H1 (cell line): ENCODE data around the gene TRIP13. TPM values are rescaled to one million over a fixed set of nuclear protein-coding genes. Genes with fewer than 3 reads are reported as not detected.

Source experiments
- CTCF ChIA-PET: fragments of 300-600 bp; sonication (Branson Sonifier 250); formaldehyde crosslinking; loops from one replicate; lab custom pipeline; 2021; ENCODE audit not compliant: partially characterized antibody; lab: Charles Lee
- POLR2A ChIA-PET: fragments of 300-600 bp; sonication (Branson Sonifier 250); formaldehyde crosslinking; loops from one replicate; lab custom pipeline; 2021; ENCODE audit warnings: inconsistent platforms; ENCODE audit not compliant: partially characterized antibody; lab: Charles Lee
- DNase-seq, 2 experiments: peaks; one replicate each; pipeline versions ENCODE4 v3.0.0 to v3.0.0-alpha.2; 2010 to 2022; ENCODE audit warnings: low spot score in 2 of 2, low read depth in 1 of 2, mixed read lengths in 1 of 2
- FAIRE-seq: peaks from 2 replicates; lab custom pipeline; 2011; peaks lifted over from hg19 to GRCh38; lab: Jason Lieb, UNC
- H2AFZ ChIP-seq: 2 replicates; pipeline ENCODE4 v1.8.1; 2012; ENCODE audit warnings: low read length, inconsistent platforms
- H2AK5ac ChIP-seq: 2 replicates; pipeline ENCODE4 v1.6.1; 2013; ENCODE audit warnings: low read depth, low read length
- H2BK120ac ChIP-seq: replicated peaks from 2 replicates; pipeline ENCODE3; 2013; ENCODE audit warnings: low read depth, low read length, inconsistent platforms
- H2BK12ac ChIP-seq: 2 replicates; pipeline ENCODE4 v1.6.1; 2013; ENCODE audit warnings: low read depth, low read length
- H2BK15ac ChIP-seq: 2 replicates; pipeline ENCODE4 v1.6.1; 2013; ENCODE audit warnings: low read length
- H2BK20ac ChIP-seq: 2 replicates; pipeline ENCODE4 v1.6.1; 2013; ENCODE audit warnings: low read length
- H2BK5ac ChIP-seq: 2 replicates; pipeline ENCODE4 v1.6.1; 2013; ENCODE audit warnings: low read depth, low read length
- H3K14ac ChIP-seq: 2 replicates; pipeline ENCODE4 v1.6.1; 2013; ENCODE audit warnings: inconsistent platforms; ENCODE audit not compliant: insufficient read length
- H3K18ac ChIP-seq: 2 replicates; pipeline ENCODE4 v1.6.1; 2013; ENCODE audit warnings: low read length; ENCODE audit errors: extremely low read depth
- H3K23ac ChIP-seq: 2 replicates; pipeline ENCODE4 v1.6.1; 2013; ENCODE audit warnings: inconsistent platforms; ENCODE audit not compliant: insufficient read length
- H3K23me2 ChIP-seq: 2 replicates; pipeline ENCODE4 v1.6.1; 2013; ENCODE audit warnings: low read depth, low read length
- H3K27ac ChIP-seq: 2 replicates; pipeline ENCODE4 v1.6.1; 2011; ENCODE audit warnings: low read depth, low read length, inconsistent platforms
- H3K27me3 ChIP-seq, 4 experiments: replicated peaks in 1 of 4; 1 replicate in 1 of 4; 2 replicates in 3 of 4; pipeline versions ENCODE4 v1.6.1 to v1.8.1; 2011 to 2013; ENCODE audit warnings: low read length in 3 of 4, mild to moderate bottlenecking in 3 of 4, inconsistent platforms in 2 of 4, mixed read lengths in 2 of 4, moderate library complexity in 1 of 4; ENCODE audit not compliant: control insufficient read depth in 3 of 4, insufficient read depth in 3 of 4; ENCODE audit errors: extremely low read depth in 1 of 4
- H3K36me3 ChIP-seq, 4 experiments: 2 replicates each; pipeline versions ENCODE4 v1.6.1 to v1.8.1; 2011 to 2013; ENCODE audit warnings: mild to moderate bottlenecking in 4 of 4, low read length in 3 of 4, moderate library complexity in 2 of 4, control low read depth in 1 of 4, inconsistent platforms in 1 of 4; ENCODE audit not compliant: insufficient read depth in 4 of 4, control insufficient read depth in 2 of 4
- H3K4ac ChIP-seq: replicated peaks from 2 replicates; pipeline ENCODE3; 2013; ENCODE audit warnings: low read length, low read depth, mixed read lengths, inconsistent platforms; ENCODE audit not compliant: insufficient read length
- H3K4me1 ChIP-seq, 4 experiments: replicated peaks in 1 of 4; 1 replicate in 1 of 4; 2 replicates in 3 of 4; pipeline versions ENCODE4 v1.6.1 to v1.8.1; 2011 to 2013; ENCODE audit warnings: low read length in 3 of 4, inconsistent platforms in 2 of 4, mixed read lengths in 1 of 4; ENCODE audit not compliant: insufficient read depth in 4 of 4, control insufficient read depth in 3 of 4
- H3K4me2 ChIP-seq, 2 experiments: 2 replicates each; pipeline versions ENCODE4 v1.6.1 to v1.8.1; 2011 to 2013; ENCODE audit warnings: low read depth in 2 of 2, low read length in 2 of 2, control low read depth in 1 of 2, inconsistent platforms in 1 of 2, mild to moderate bottlenecking in 1 of 2; ENCODE audit not compliant: insufficient read depth in 1 of 2
- H3K4me3 ChIP-seq, 4 experiments: fragments of 200-600, 300-600 bp in 1 of 4; sonication (generic), shearing (Covaris generic), sonication (Bioruptor Twin) in 1 of 4; 2 replicates each; pipeline versions ENCODE4 v1.5.1 to v1.8.1; 2011 to 2016; ENCODE audit warnings: low read length in 4 of 4, low read depth in 3 of 4, control low read depth in 2 of 4, inconsistent platforms in 2 of 4, mild to moderate bottlenecking in 2 of 4, mixed read lengths in 1 of 4, moderate library complexity in 1 of 4; ENCODE audit not compliant: insufficient read depth in 2 of 4; ENCODE audit errors: extremely low read depth in 1 of 4
- H3K56ac ChIP-seq: replicated peaks from 2 replicates; pipeline ENCODE3; 2013; ENCODE audit warnings: low read depth, mild to moderate bottlenecking, mixed read lengths, low read length, inconsistent platforms; ENCODE audit not compliant: insufficient read length
- H3K79me1 ChIP-seq: 2 replicates; pipeline ENCODE4 v1.6.1; 2013; ENCODE audit warnings: low read depth, low read length, control low read depth
- H3K79me2 ChIP-seq, 2 experiments: 2 replicates each; pipeline versions ENCODE4 v1.6.1 to v1.8.1; 2012 to 2013; ENCODE audit warnings: low read length in 2 of 2, mild to moderate bottlenecking in 2 of 2, inconsistent platforms in 1 of 2; ENCODE audit not compliant: insufficient read depth in 2 of 2, control insufficient read depth in 1 of 2
- H3K9ac ChIP-seq, 4 experiments: replicated peaks in 1 of 4; 1 replicate in 1 of 4; 2 replicates in 3 of 4; pipeline versions ENCODE4 v1.6.1 to v1.8.1; 2011 to 2013; ENCODE audit warnings: low read depth in 3 of 4, low read length in 3 of 4, control low read depth in 2 of 4, mild to moderate bottlenecking in 2 of 4, moderate library complexity in 2 of 4, inconsistent platforms in 1 of 4; ENCODE audit errors: extremely low read depth in 1 of 4
- H3K9me3 ChIP-seq, 2 experiments: 2 replicates each; pipeline versions ENCODE4 v1.6.1 to v1.8.1; 2012 to 2013; ENCODE audit warnings: mild to moderate bottlenecking in 2 of 2, moderate library complexity in 2 of 2, control low read depth in 1 of 2, inconsistent platforms in 1 of 2, low read depth in 1 of 2, low read length in 1 of 2, mixed read lengths in 1 of 2; ENCODE audit not compliant: insufficient read depth in 2 of 2
- H4K20me1 ChIP-seq, 2 experiments: replicated peaks in 1 of 2; 2 replicates each; pipeline versions ENCODE3 to v1.8.1; 2011 to 2013; ENCODE audit warnings: inconsistent platforms in 2 of 2, low read length in 2 of 2, mild to moderate bottlenecking in 1 of 2; ENCODE audit not compliant: insufficient read depth in 2 of 2, control insufficient read depth in 1 of 2
- H4K5ac ChIP-seq: 2 replicates; pipeline ENCODE4 v1.6.1; 2013; ENCODE audit warnings: low read length, low read depth, mixed read lengths, inconsistent platforms; ENCODE audit not compliant: insufficient read length
- H4K8ac ChIP-seq: 2 replicates; pipeline ENCODE4 v1.8.0; 2013; ENCODE audit warnings: mild to moderate bottlenecking, moderate library complexity, low read length, inconsistent platforms; ENCODE audit not compliant: insufficient read depth; ENCODE audit errors: extremely low read depth
- H4K91ac ChIP-seq: replicated peaks from 2 replicates; pipeline ENCODE3; 2013; ENCODE audit warnings: low read length, mixed read lengths, inconsistent platforms; ENCODE audit not compliant: insufficient read length
- FOSL1 ChIP-seq: IDR thresholded peaks from 2 replicates; pipeline ENCODE4 v1.6.1; 2011; ENCODE audit warnings: mild to moderate bottlenecking, low read depth, low read length, moderate library complexity; ENCODE audit not compliant: insufficient read depth
- GABPA ChIP-seq: IDR thresholded peaks from 2 replicates; pipeline ENCODE4 v1.6.1; 2011; ENCODE audit warnings: mild to moderate bottlenecking, low read length, moderate library complexity, borderline replicate concordance; ENCODE audit not compliant: insufficient read depth
- HDAC2 ChIP-seq, 2 experiments: fragments of 300-600 bp in 1 of 2; sonication (generic) in 1 of 2; IDR thresholded peaks; 2 replicates each; pipeline ENCODE4 v1.6.1; 2011 to 2012; ENCODE audit warnings: low read depth in 2 of 2, low read length in 2 of 2, mild to moderate bottlenecking in 2 of 2, moderate library complexity in 2 of 2, borderline replicate concordance in 1 of 2, inconsistent platforms in 1 of 2
- POLR2A ChIP-seq, 2 experiments: IDR thresholded peaks; 1 replicate in 1 of 2; 2 replicates in 1 of 2; pipeline ENCODE4 v1.6.1; 2011; ENCODE audit warnings: low read depth in 2 of 2, low read length in 2 of 2, mild to moderate bottlenecking in 2 of 2; ENCODE audit errors: control extremely low read depth in 1 of 2
- WGBS, 2 experiments: shearing (Covaris generic) in 1 of 2; methylation state at CpG; one replicate each; pipeline versions ENCODE4 v1.1.6 to v1.1.7; 2013 to 2015; ENCODE audit warnings: low lambda C conversion rate in 2 of 2, mixed read lengths in 2 of 2, inconsistent platforms in 1 of 2, low coverage in 1 of 2, missing lambda C conversion rate in 1 of 2; ENCODE audit not compliant: insufficient replicate concordance in 2 of 2, insufficient coverage in 1 of 2, insufficient read length in 1 of 2; ENCODE audit errors: extremely low coverage in 1 of 2, missing lambda C conversion rate in 1 of 2; 5-methylcytosine and 5-hydroxymethylcytosine counted together
- polyA plus RNA-seq, 7 experiments: library from polyadenylated mRNA; depleted of rRNA in 3 of 7; stranded (reverse) in 5 of 7; unstranded in 2 of 7; fragments of >200 nt in 5 of 7; fragments of 200-250 nt in 2 of 7; gene quantifications; 1 replicate in 5 of 7; 2 replicates in 1 of 7; 4 replicates in 1 of 7; pipeline versions ENCODE4 v1.2.1 to v1.2.3, GENCODE V29; 2011 to 2013; ENCODE audit warnings: missing spikeins in 2 of 7, mixed read lengths in 2 of 7
- total RNA-seq: library from RNA; stranded (reverse); fragmentation: NEBNext Ultra II Directional; extraction: Animal tissue kit (Norgen Biotek cat#: 25700); gene quantifications from 2 replicates; pipeline ENCODE4 v1.2.1, GENCODE V29; 2021

Gene TRIP13
- total and polyA plus RNA-seq, 2 of the 8 experiments (the other 6 are each of a cell fraction or from before 2014, with no cell fraction given): 20.0 to 39.2 TPM

- Histone ChIP-seq H4K5ac (no peak overlapping the region), H3K56ac (no peak overlapping the region), H4K91ac (no peak overlapping the region), H3K23me2 (peaks cover 5% of the 10 kb centered on the region; the same call in 1 of the 2 replicates), H3K79me1 (peaks cover 22% of the 10 kb centered on the region), H3K27ac (no peak overlapping the region), H3K36me3 (peaks cover 47 to 100% (median 94%) of the 10 kb centered on the region in 4 experiments), H3K9ac (no peak overlapping the region), H4K20me1 (peaks cover 27 to 46% of the 10 kb centered on the region in 2 experiments), H3K9me3 (no peaks in the 10 kb centered on the region; a peak in 1 of 4 replicates), H3K14ac (no peak overlapping the region), H3K4ac (no peak overlapping the region), H2BK20ac (no peak overlapping the region), H3K23ac (no peak overlapping the region), H2BK5ac (no peak overlapping the region), H2BK12ac (no peak overlapping the region), H2AK5ac (no peak overlapping the region), H2BK120ac (no peak overlapping the region), H3K4me3 (no peak overlapping the region), H2AFZ (no peak overlapping the region), H3K4me2 (no peak overlapping the region), H3K4me1 (no peaks in the 10 kb centered on the region), H2BK15ac (no peak overlapping the region), H4K8ac (no peak overlapping the region; the same call in 1 of the 2 replicates), H3K27me3 (no peaks in the 10 kb centered on the region; a peak in 1 of 7 replicates), H3K79me2 (peaks cover 0 to 70% of the 10 kb centered on the region in 2 experiments; a peak in 3 of 4 replicates), H3K18ac (no peak overlapping the region)
- CTCF ChIA-PET: interaction anchor here (1.4 to 1.9 kb wide), 2 partner anchors 15 to 17 kb away, joined by 4 to 8 read pairs; no protein-coding TSS in a partner anchor
- POLR2A ChIA-PET: interaction anchor here (0.7 to 2.5 kb wide), 4 partner anchors 12 to 22 kb away, joined by 3 to 10 read pairs (median 4); no protein-coding TSS in a partner anchor
- 86% methylated on average over 11 of the region's 13 CpGs; no CpG with 5 or more reads in 1 of the 2 experiments for WGBS, 2 experiments
- DNase-seq: no peak
- no peak for FAIRE-seq
- TF ChIP-seq FOSL1 (no peak), GABPA (no peak), POLR2A (IDR thresholded peaks at IDR 0.05; ENCODE audit: control extremely low read depth in 1 of 2, low read depth in 2 of 2, low read length in 2 of 2) (0 out of 3 replicates have a peak, but pooled peaks of 1 of the 2 experiments have one; percentile 6), HDAC2 (IDR thresholded peaks at IDR 0.05; ENCODE audit: borderline replicate concordance in 1 of 2, low read depth in 2 of 2, low read length in 2 of 2) (no peak)
Measured at GRCh38 chr5:886036-886435, 6.6 kb upstream of the TRIP13 start.
